Measurements from ENCODE around the gene MOBP.

MOBP gene

GRCh38 chr3:39513791-39514369, 46.4 kb downstream of the MOBP start:
- H3K27ac ChIP-seq (ENCODE audit: low read depth, low read length): no peak overlapping the region
- H3K4me3 ChIP-seq (ENCODE audit: insufficient read depth, low read length, poor library complexity, severe bottlenecking): no peak overlapping the region
- H3K27me3 ChIP-seq (ENCODE audit: low read length): no peaks in the 10 kb centered on the region
- no peaks in the 10 kb centered on the region for H3K9me2 ChIP-seq (replicated peaks; ENCODE audit: insufficient read depth, low read length)
- H4K20me1 ChIP-seq (ENCODE audit: low read depth, low read length): no peaks in the 10 kb centered on the region
- no peak overlapping the region for H2AFZ ChIP-seq (ENCODE audit: low read depth, low read length, severe bottlenecking)
- no peak overlapping the region for H3K4me2 ChIP-seq (ENCODE audit: low read depth, low read length, poor library complexity, severe bottlenecking)
- no peaks in the 10 kb centered on the region for H3K36me3 ChIP-seq (ENCODE audit: low read length)
- no peaks in the 10 kb centered on the region for H3K9me3 ChIP-seq (ENCODE audit: insufficient read depth, low read length)
- no peak overlapping the region for H3K9ac ChIP-seq (ENCODE audit: low read length)
- H3F3A ChIP-seq (ENCODE audit: insufficient read depth): no peaks in the 10 kb centered on the region
- H3K79me2 ChIP-seq (ENCODE audit: insufficient read depth, low read length): no peaks in the 10 kb centered on the region
- TF ChIP-seq EZH2phosphoT487 (conservative IDR thresholded peaks at IDR 0.05; ENCODE audit: low read length): no peak
- TF ChIP-seq CTCF (IDR thresholded peaks at IDR 0.05; ENCODE audit: insufficient read depth, low read length, poor library complexity, severe bottlenecking): no peak

- Histone ChIP-seq H3K9me2 (replicated peaks; ENCODE audit: insufficient read depth, low read length) (no peaks in the 10 kb centered on the region), H3K27me3 (ENCODE audit: low read length) (no peaks in the 10 kb centered on the region), H3K36me3 (ENCODE audit: low read length) (no peaks in the 10 kb centered on the region), H3K9me3 (ENCODE audit: insufficient read depth, low read length) (no peaks in the 10 kb centered on the region), H3F3A (ENCODE audit: insufficient read depth) (no peaks in the 10 kb centered on the region), H4K20me1 (ENCODE audit: low read depth, low read length) (no peaks in the 10 kb centered on the region), H2AFZ (ENCODE audit: low read depth, low read length, severe bottlenecking) (no peak overlapping the region), H3K9ac (ENCODE audit: low read length) (no peak overlapping the region), H3K27ac (ENCODE audit: low read depth, low read length) (no peak overlapping the region), H3K4me2 (ENCODE audit: low read depth, low read length, poor library complexity, severe bottlenecking) (no peak overlapping the region), H3K79me2 (ENCODE audit: insufficient read depth, low read length) (no peaks in the 10 kb centered on the region), H3K4me3 (ENCODE audit: insufficient read depth, low read length, poor library complexity, severe bottlenecking) (no peak overlapping the region)
- no peak for TF ChIP-seq EZH2phosphoT487 (conservative IDR thresholded peaks at IDR 0.05; ENCODE audit: low read length)
- TF ChIP-seq CTCF (IDR thresholded peaks at IDR 0.05; ENCODE audit: insufficient read depth, low read length, poor library complexity, severe bottlenecking): no peak
These were observed 48.4 kb downstream of the MOBP start for GRCh38 chr3:39515681-39516441.

- H3F3A ChIP-seq (ENCODE audit: insufficient read depth): no peaks in the 10 kb centered on the region
- peaks cover 6% of the 10 kb centered on the region; the same call in 1 of the 2 replicates for H3K9me3 ChIP-seq (ENCODE audit: insufficient read depth, low read length)
- H4K20me1 ChIP-seq (ENCODE audit: low read depth, low read length): no peaks in the 10 kb centered on the region
- H3K27me3 ChIP-seq (ENCODE audit: low read length): no peaks in the 10 kb centered on the region
- no peaks in the 10 kb centered on the region for H3K9me2 ChIP-seq (replicated peaks; ENCODE audit: insufficient read depth, low read length)
- no peak overlapping the region for H3K4me3 ChIP-seq (ENCODE audit: insufficient read depth, low read length, poor library complexity, severe bottlenecking)
- H3K4me2 ChIP-seq (ENCODE audit: low read depth, low read length, poor library complexity, severe bottlenecking): no peak overlapping the region
- H3K79me2 ChIP-seq (ENCODE audit: insufficient read depth, low read length): no peaks in the 10 kb centered on the region
- TF ChIP-seq EZH2phosphoT487 (conservative IDR thresholded peaks at IDR 0.05; ENCODE audit: low read length): no peak
- TF ChIP-seq CTCF (IDR thresholded peaks at IDR 0.05; ENCODE audit: insufficient read depth, low read length, poor library complexity, severe bottlenecking): no peak
- H3K36me3 ChIP-seq (ENCODE audit: low read length): no peaks in the 10 kb centered on the region
- H2AFZ ChIP-seq (ENCODE audit: low read depth, low read length, severe bottlenecking): no peak overlapping the region
- H3K27ac ChIP-seq (ENCODE audit: low read depth, low read length): no peak overlapping the region
- H3K9ac ChIP-seq (ENCODE audit: low read length): no peak overlapping the region
These were observed 51.6 kb downstream of the MOBP start for GRCh38 chr3:39519103-39519502.

Data from SU-DHL-6 (cell line).